Activated gamma-delta T cell treated with anti-CD3 and anti-CD28 coated beads, Interleukin-2, amount 50 U/mL, for 16 hours (primary cell): ENCODE results near the gene NCOA1.
"Not testable (repeated sequence)": the region's sequence is repeated elsewhere in the genome, so short reads cannot be mapped to it uniquely, and the experiment has no call there.

Experiments used
- DNase-seq: peaks from one replicate; pipeline ENCODE4 v3.0.0-alpha.2; 2020; ENCODE audit warnings: low read depth

The NCOA1 gene

GRCh38 chr2:24474053-24474452 lies 17.0 kb upstream of the NCOA1 start:
- no peak for DNase-seq

- DNase-seq = no peak
Measured at GRCh38 chr2:24477229-24477628, 13.8 kb upstream of the NCOA1 start.

- no peak for DNase-seq
Measured at GRCh38 chr2:24478243-24478642, 12.8 kb upstream of the NCOA1 start.

GRCh38 chr2:24480245-24480644 lies 10.8 kb upstream of the NCOA1 start:
- DNase-seq = no peak

- DNase-seq = no peak
Measured at GRCh38 chr2:24482251-24482971, 8.6 kb upstream of the NCOA1 start.

GRCh38 chr2:24482972-24483300 lies 8.1 kb upstream of the NCOA1 start:
- DNase-seq = no peak

GRCh38 chr2:24484677-24485076 lies 6.4 kb upstream of the NCOA1 start:
- not testable (repeated sequence) for DNase-seq

GRCh38 chr2:24485197-24485596 lies 5.9 kb upstream of the NCOA1 start:
- no peak for DNase-seq

- no peak for DNase-seq
Measured at GRCh38 chr2:24486636-24487205, 4.3 kb upstream of the NCOA1 start.

- DNase-seq = no peak
Measured at GRCh38 chr2:24489465-24490180, 1.4 kb upstream of the NCOA1 start.

GRCh38 chr2:24490181-24490689 lies 819 bp upstream of the NCOA1 start:
- no peak for DNase-seq

- peak; percentile 43 for DNase-seq
Measured at GRCh38 chr2:24491542-24492420, 727 bp downstream of the NCOA1 start.

GRCh38 chr2:24492421-24493279 lies 1.6 kb downstream of the NCOA1 start:
- DNase-seq = no peak

- no peak for DNase-seq
Measured at GRCh38 chr2:24493713-24494112, 2.7 kb downstream of the NCOA1 start.

- DNase-seq = no peak
Measured at GRCh38 chr2:24494410-24494809, 3.4 kb downstream of the NCOA1 start.

- DNase-seq = no peak
Measured at GRCh38 chr2:24495451-24495850, 4.4 kb downstream of the NCOA1 start.

GRCh38 chr2:24496959-24497358 lies 5.9 kb downstream of the NCOA1 start:
- DNase-seq = no peak

- DNase-seq = no peak
Measured at GRCh38 chr2:24497685-24498084, 6.6 kb downstream of the NCOA1 start.

- DNase-seq = no peak
Measured at GRCh38 chr2:24498121-24498520, 7.1 kb downstream of the NCOA1 start.

- no peak for DNase-seq
Measured at GRCh38 chr2:24501813-24502212, 10.8 kb downstream of the NCOA1 start.

GRCh38 chr2:24505534-24506275 lies 14.7 kb downstream of the NCOA1 start:
- no peak for DNase-seq
